Measurements from ENCODE around the gene INPP4A. TPM values are rescaled to one million over a fixed set of nuclear protein-coding genes. Genes with fewer than 3 reads are reported as not detected.

The INPP4A gene
- total and polyA plus RNA-seq, 5 donors, result 5.1 to 18.1 (median 15.8) TPM

DNA sequence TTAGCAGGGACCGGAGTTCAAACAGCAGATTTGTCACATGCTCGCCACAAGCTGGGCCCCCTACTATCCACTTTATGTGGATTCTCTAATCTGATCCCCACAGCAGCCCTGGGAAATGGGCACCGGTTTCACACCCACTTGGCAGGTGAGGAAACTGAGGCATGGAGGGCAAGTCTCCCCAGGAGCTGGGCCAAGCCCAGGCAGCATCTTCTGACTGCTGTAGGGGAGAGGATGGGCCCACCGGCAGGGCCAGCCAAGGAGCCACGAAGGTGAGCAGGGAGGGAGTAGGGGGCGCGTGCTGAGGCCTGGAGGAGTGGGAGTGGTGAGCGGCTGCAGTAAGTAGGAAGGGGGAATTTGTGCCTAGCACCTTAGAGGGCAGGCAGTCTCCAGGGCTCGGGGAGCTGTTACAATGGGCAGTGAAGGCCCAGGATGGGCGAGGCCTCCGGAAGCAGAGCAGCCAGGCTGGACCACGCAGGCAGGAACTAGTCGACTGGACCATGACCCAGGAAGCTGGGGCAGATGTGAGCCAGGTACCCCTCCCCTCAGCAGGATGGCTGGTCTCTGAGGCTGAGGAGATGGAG lies 126.6 kb downstream of the INPP4A start:
- H3K4me3 ChIP-seq (ENCODE audit: low read length), result no peak overlapping the region
- ATAC-seq, result no peak
- DNase-seq, result no peak
- intact Hi-C loops (cut with DNase I), result loop anchor here in 3 of 4 donors (10.0 kb wide), 2 partner anchors 126 to 156 kb away; partner anchors contain the start of gene INPP4A (in 1 of the 3)
- no peaks in the 10 kb centered on the region for H3K27me3 ChIP-seq (ENCODE audit: control insufficient read depth, insufficient read depth)
- no peaks in the 10 kb centered on the region for H3K4me1 ChIP-seq (ENCODE audit: control insufficient read depth, insufficient read depth, low read length)
- WGBS, result 87% methylated on average over 13 of the region's 13 CpGs
- no peak overlapping the region for H3K27ac ChIP-seq (ENCODE audit: low read length)
- H3K9me3 ChIP-seq (ENCODE audit: control insufficient read depth, low read length), result no peaks in the 10 kb centered on the region

DNA sequence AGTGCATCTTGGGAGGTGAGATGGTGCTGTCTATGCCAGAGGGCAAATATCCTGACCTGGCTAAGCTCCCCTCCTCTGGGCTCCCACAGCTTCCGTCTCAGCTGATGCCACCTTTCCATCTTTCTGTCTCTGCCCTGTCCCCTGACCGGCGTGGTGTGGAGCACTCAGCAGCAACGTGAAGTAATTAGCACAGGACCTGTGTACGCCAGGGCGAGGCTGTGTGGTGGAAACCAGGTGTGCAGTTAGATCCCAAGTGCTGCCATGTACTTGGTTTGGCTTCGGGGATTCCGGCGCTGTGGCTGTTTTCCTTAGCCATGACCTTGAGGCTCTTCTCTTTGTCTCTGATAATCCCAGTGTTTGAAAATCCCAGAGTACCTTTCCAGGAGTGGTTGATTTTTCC lies 127.1 kb downstream of the INPP4A start:
- no peak for DNase-seq
- no peaks in the 10 kb centered on the region for H3K4me1 ChIP-seq (ENCODE audit: control insufficient read depth, insufficient read depth, low read length)
- WGBS, result 98% methylated on average over 9 of the region's 9 CpGs
- no peak overlapping the region for H3K4me3 ChIP-seq (ENCODE audit: low read length)
- no peak for ATAC-seq
- H3K27me3 ChIP-seq (ENCODE audit: control insufficient read depth, insufficient read depth), result no peaks in the 10 kb centered on the region
- H3K9me3 ChIP-seq (ENCODE audit: control insufficient read depth, low read length), result no peaks in the 10 kb centered on the region
- intact Hi-C loops (cut with DNase I), result loop anchor here in 3 of 4 donors (10.0 kb wide), 2 partner anchors 127 to 157 kb away; partner anchors contain the start of gene INPP4A (in 1 of the 3)
- H3K27ac ChIP-seq (ENCODE audit: low read length), result no peak overlapping the region

DNA sequence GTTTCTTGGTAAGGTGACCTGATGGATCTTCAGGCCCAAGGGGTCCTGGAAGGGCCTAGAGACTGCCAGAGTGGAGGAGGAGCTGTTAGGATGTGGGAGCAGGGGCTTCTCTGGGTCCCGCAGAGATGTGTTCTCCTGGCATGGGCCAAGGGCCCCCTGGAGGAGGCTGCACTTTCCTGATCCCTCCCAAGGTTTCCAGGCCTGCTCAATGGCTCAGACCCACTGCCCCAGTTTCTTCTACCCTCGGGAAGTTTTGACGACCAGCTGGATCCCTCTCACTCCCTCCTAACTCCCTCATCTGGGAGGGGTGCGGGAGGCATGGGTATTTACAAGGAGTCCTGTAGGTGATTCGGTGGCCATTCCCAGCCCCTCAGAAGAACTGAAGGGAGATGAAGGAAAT lies 127.6 kb downstream of the INPP4A start:
- 84% methylated on average over 5 of the region's 5 CpGs for WGBS
- ATAC-seq, result no peak
- Histone ChIP-seq H3K4me1 (ENCODE audit: control insufficient read depth, insufficient read depth, low read length) (no peaks in the 10 kb centered on the region), H3K27ac (ENCODE audit: low read length) (no peak overlapping the region), H3K4me3 (ENCODE audit: low read length) (no peak overlapping the region), H3K27me3 (ENCODE audit: control insufficient read depth, insufficient read depth) (no peaks in the 10 kb centered on the region), H3K9me3 (ENCODE audit: control insufficient read depth, low read length) (no peaks in the 10 kb centered on the region)
- DNase-seq, result no peak
- intact Hi-C loops (cut with DNase I), result loop anchor here in 3 of 4 donors (10.0 kb wide), 2 partner anchors 127 to 157 kb away; partner anchors contain the start of gene INPP4A (in 1 of the 3)

DNA sequence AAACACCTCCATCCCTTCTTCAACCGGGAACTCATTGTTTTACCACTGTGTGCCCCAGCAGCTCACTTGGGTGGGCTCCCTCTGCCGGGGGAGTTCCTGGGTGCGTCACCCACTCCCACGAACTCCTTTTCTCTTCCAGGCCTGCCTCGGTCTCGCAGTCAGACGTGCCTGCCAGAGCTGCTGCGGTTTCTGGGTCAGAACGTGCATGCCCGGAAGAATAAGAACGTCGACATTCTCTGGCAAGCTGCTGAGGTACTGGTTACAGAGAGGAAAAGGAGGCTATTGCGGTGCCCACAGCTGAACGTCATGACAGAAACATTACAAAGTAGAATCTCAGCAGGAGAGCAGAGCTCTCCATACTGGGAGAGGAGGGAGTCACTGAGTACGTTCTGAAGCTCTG lies 128.0 kb downstream of the INPP4A start:
- peak in 1 of 3 donors; percentile 39 for DNase-seq
- Histone ChIP-seq H3K27me3 (ENCODE audit: control insufficient read depth, insufficient read depth) (no peaks in the 10 kb centered on the region), H3K4me1 (ENCODE audit: control insufficient read depth, insufficient read depth, low read length) (no peaks in the 10 kb centered on the region), H3K27ac (ENCODE audit: low read length) (no peak overlapping the region), H3K4me3 (ENCODE audit: low read length) (no peak overlapping the region), H3K9me3 (ENCODE audit: control insufficient read depth, low read length) (no peaks in the 10 kb centered on the region)
- intact Hi-C loops (cut with DNase I), result loop anchor here in 3 of 4 donors (10.0 kb wide), 2 partner anchors 128 to 158 kb away; partner anchors contain the start of gene INPP4A (in 1 of the 3)
- no peak for ATAC-seq
- 79% methylated on average over 15 of the region's 15 CpGs for WGBS

DNA sequence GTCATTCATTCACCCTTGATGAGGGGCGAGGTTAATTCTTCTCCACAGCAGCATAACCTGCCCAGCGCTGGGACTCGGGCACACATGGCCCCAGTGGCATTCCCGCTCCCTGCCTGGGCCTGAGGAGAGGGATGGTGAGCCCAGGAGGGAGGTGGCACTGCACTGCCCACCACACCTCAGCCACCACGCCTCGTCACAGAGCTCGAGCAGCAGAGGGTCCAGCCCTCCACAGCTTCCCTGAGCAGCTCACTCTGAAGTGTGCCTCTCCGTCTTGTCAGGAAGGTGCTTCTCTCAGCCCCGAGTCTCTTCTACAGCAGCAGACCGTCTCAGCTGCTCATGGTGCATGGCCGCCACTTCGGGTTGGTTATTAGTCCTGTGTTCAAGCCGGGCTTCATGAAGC lies 128.8 kb downstream of the INPP4A start:
- H3K4me1 ChIP-seq (ENCODE audit: control insufficient read depth, insufficient read depth, low read length), result no peaks in the 10 kb centered on the region
- intact Hi-C loops (cut with DNase I), result loop anchor here in 3 of 4 donors (10.0 kb wide), 2 partner anchors 129 to 159 kb away; partner anchors contain the start of gene INPP4A (in 1 of the 3)
- 96% methylated on average over 13 of the region's 13 CpGs for WGBS

DNA sequence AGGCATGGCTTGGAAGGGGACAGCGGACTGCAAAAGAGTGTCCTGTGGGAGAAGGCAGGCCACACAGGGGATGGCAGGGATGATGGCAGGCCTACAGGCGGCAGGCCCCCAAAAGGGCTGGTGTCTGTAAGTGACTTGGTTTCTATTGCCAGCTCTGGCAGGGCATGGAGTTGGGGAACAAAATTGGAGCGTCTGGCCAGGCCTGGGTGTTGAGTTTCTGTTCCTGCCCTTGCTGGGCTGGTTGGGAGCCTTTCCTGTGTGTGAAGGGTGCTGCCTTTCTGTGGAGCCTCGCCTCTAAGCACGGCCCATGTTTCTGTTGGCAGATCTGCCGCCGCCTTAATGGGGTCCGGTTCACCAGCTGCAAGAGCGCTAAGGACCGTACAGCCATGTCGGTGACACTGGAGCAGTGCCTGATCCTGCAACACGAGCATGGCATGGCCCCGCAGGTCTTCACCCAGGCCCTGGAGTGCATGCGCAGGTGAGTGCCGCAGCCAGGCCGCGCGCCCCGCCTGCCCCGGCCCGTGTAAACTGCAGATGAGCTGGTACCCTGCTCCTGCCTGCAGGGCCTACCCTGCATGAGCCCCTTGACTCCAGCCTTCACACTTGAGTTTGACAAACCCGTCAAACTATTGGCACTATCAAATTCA lies 132.1 kb downstream of the INPP4A start:
- WGBS, result 93% methylated on average over 22 of the region's 22 CpGs
- ATAC-seq, result peak in 1 of 2 donors; percentile 9
- DNase-seq, result no peak

More for the DNA sequence above, 128.8 kb downstream of the INPP4A start:
- Histone ChIP-seq H3K9me3 (ENCODE audit: control insufficient read depth, low read length) (no peaks in the 10 kb centered on the region), H3K27ac (ENCODE audit: low read length) (no peak overlapping the region), H3K4me3 (ENCODE audit: low read length) (no peak overlapping the region), H3K27me3 (ENCODE audit: control insufficient read depth, insufficient read depth) (no peaks in the 10 kb centered on the region)
- no peak for DNase-seq
- ATAC-seq, result no peak

DNA sequence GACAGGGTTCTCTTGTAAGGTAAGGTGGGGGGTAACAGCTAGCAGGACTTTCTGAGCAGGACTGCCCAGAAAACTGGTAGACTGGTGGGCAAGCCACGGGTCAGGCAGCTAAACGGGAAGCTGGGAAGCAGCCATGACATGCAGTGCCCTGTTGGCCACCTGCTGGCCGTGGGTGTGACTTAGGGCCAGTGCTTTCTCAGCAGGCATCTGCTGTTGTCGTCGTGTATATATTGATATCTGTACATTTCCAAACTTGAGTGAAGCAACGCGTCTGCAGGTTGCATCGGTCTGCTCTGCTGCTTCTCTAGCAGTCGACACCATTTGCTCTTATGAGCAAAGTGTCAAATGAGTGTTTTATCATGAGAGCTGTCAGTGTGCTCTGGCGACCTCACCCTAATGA lies 132.7 kb downstream of the INPP4A start:
- 44% methylated on average over 10 of the region's 10 CpGs for WGBS
- H3K4me1 ChIP-seq (ENCODE audit: control insufficient read depth, insufficient read depth, low read length), result no peaks in the 10 kb centered on the region
- DNase-seq (no peak), ATAC-seq (peak in 1 of 2 donors; percentile 6)
- intact Hi-C loops (cut with DNase I), result loop anchor here in 3 of 4 donors (10.0 kb wide), 2 partner anchors 133 to 163 kb away; partner anchors contain the start of gene INPP4A (in 1 of the 3)
- H3K4me3 ChIP-seq (ENCODE audit: low read length), result no peak overlapping the region
- H3K27me3 ChIP-seq (ENCODE audit: control insufficient read depth, insufficient read depth), result no peaks in the 10 kb centered on the region
- no peak overlapping the region for H3K27ac ChIP-seq (ENCODE audit: low read length)
- H3K9me3 ChIP-seq (ENCODE audit: control insufficient read depth, low read length), result no peaks in the 10 kb centered on the region

More for the DNA sequence above, 132.1 kb downstream of the INPP4A start:
- Histone ChIP-seq H3K4me1 (ENCODE audit: control insufficient read depth, insufficient read depth, low read length) (no peaks in the 10 kb centered on the region), H3K9me3 (ENCODE audit: control insufficient read depth, low read length) (no peaks in the 10 kb centered on the region), H3K27me3 (ENCODE audit: control insufficient read depth, insufficient read depth) (no peaks in the 10 kb centered on the region), H3K27ac (ENCODE audit: low read length) (no peak overlapping the region), H3K4me3 (ENCODE audit: low read length) (no peak overlapping the region)
- intact Hi-C loops (cut with DNase I), result loop anchor here in 3 of 4 donors (10.0 kb wide), 2 partner anchors 132 to 162 kb away; partner anchors contain the start of gene INPP4A (in 1 of the 3)

DNA sequence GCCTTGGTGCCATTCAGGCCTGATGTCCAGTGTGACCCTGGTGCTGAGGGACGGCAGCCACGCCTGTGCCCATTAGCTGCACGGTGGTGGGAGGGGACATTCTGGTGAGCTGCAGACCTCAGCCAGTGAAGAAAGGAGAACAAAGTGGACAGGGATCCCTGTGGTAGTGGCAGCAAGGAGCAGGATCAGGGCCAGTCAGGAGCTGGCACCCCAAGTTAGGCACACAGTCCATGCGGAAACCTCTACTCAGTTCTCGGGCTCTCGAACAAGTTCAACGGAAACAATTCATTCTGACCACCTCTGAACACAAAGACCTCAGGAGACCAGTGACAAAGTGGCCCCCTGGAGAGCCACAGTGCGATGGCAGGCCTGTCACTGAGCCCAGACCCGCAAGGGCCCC lies 133.6 kb downstream of the INPP4A start:
- DNase-seq (no peak), ATAC-seq (no peak)
- no peaks in the 10 kb centered on the region for H3K4me1 ChIP-seq (ENCODE audit: control insufficient read depth, insufficient read depth, low read length)
- H3K27me3 ChIP-seq (ENCODE audit: control insufficient read depth, insufficient read depth), result no peaks in the 10 kb centered on the region
- H3K4me3 ChIP-seq (ENCODE audit: low read length), result no peak overlapping the region
- WGBS, result 91% methylated on average over 9 of the region's 9 CpGs
- H3K27ac ChIP-seq (ENCODE audit: low read length), result no peak overlapping the region
- intact Hi-C loops (cut with DNase I), result loop anchor here in 3 of 4 donors (10.0 kb wide), 2 partner anchors 133 to 163 kb away; partner anchors contain the start of gene INPP4A (in 1 of the 3)
- H3K9me3 ChIP-seq (ENCODE audit: control insufficient read depth, low read length), result no peaks in the 10 kb centered on the region

DNA sequence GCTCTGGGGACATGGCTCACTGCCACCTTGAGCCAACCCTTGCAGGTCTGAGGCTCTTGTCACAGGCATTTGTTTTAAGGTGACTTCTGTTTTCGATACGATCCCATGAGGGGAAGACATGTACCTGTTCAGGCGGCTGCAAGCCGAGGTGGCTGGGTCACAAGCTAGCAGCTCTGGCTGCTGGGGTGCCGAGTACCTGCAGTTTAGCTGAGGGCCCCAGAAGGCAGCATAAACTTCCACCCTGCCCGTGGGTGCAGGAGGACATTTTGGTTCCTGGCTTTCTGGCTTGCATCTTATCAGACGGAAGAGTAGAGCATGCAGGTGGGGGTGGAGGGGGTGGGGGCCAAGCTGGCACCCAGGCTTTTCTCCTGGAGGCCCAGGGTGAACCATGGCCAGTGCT lies 135.3 kb downstream of the INPP4A start:
- H3K27ac ChIP-seq (ENCODE audit: low read length), result no peak overlapping the region
- no peaks in the 10 kb centered on the region for H3K27me3 ChIP-seq (ENCODE audit: control insufficient read depth, insufficient read depth)
- no peak overlapping the region for H3K4me3 ChIP-seq (ENCODE audit: low read length)
- 84% methylated on average over 7 of the region's 7 CpGs for WGBS
- no peak for ATAC-seq
- intact Hi-C loops (cut with DNase I), result loop anchor here in 3 of 4 donors (10.0 kb wide), 2 partner anchors 135 to 165 kb away; partner anchors contain the start of gene INPP4A (in 1 of the 3)
- H3K4me1 ChIP-seq (ENCODE audit: control insufficient read depth, insufficient read depth, low read length), result no peaks in the 10 kb centered on the region
- H3K9me3 ChIP-seq (ENCODE audit: control insufficient read depth, low read length), result no peaks in the 10 kb centered on the region
- DNase-seq, result no peak

DNA sequence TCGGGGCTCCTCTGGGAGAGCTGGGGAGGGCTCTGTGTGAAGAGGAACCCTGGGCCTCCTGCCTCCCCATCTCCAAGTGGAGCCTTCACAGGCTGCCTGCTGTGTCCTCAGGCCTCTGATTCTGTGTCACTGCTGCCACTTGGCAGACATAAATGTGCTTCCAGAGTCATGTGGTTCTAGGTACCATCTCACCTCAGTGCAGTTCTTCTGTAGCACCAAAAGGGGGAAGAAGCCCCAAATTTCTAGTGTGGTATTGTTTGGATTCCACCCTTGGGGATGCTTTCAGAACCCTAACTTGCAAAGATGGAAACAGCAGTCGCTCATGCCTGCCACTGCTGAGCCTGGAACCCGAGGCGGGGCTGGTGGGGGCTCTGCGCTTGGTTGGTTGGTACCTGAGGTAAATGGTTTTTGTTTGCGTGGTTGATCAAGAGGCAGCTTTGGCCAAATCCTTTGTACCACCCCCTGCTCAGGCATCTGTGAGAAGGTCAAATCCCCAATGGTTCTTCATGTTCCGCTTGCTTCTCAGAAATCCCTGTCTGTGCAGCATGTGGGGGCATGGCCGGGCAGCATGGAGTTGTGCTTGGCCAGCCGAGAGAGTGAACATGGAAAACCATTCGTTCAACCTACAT lies 136.1 kb downstream of the INPP4A start:
- intact Hi-C loops (cut with DNase I), result no loop called here
- ATAC-seq, result no peak
- Histone ChIP-seq H3K27ac (ENCODE audit: low read length) (no peak overlapping the region), H3K4me1 (ENCODE audit: control insufficient read depth, insufficient read depth, low read length) (no peaks in the 10 kb centered on the region), H3K27me3 (ENCODE audit: control insufficient read depth, insufficient read depth) (no peaks in the 10 kb centered on the region), H3K9me3 (ENCODE audit: control insufficient read depth, low read length) (no peaks in the 10 kb centered on the region), H3K4me3 (ENCODE audit: low read length) (no peak overlapping the region)
- DNase-seq, result no peak
- WGBS, result 90% methylated on average over 10 of the region's 10 CpGs

DNA sequence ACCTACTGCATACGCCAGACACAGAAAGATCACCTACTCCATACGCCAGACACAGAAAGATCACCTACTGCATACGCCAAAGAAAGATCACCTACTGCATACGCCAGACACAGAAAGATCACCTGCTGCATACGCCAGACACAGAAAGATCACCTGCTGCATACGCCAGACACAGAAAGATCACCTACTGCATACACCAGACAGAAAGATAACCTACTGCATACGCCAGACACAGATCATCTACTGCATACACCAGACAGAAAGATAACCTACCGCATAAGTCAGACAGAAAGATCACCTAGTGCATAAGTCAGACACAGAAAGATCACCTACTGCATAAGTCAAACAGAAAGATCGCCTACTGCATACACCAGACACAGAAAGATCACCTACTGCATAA lies 137.9 kb downstream of the INPP4A start:
- 94% methylated on average over 9 of the region's 9 CpGs for WGBS

More for the DNA sequence above, 137.9 kb downstream of the INPP4A start:
- no peaks in the 10 kb centered on the region for H3K4me1 ChIP-seq (ENCODE audit: control insufficient read depth, insufficient read depth, low read length)
- H3K27ac ChIP-seq (ENCODE audit: low read length), result no peak overlapping the region
- no peak overlapping the region for H3K4me3 ChIP-seq (ENCODE audit: low read length)
- no peaks in the 10 kb centered on the region for H3K9me3 ChIP-seq (ENCODE audit: control insufficient read depth, low read length)
- no peaks in the 10 kb centered on the region for H3K27me3 ChIP-seq (ENCODE audit: control insufficient read depth, insufficient read depth)
- intact Hi-C loops (cut with DNase I), result no loop called here
- DNase-seq (no peak), ATAC-seq (no peak)

Data from right cardiac atrium (tissue), 5 donors.